ENCODE measurements around the gene PI4K2B.
"Not testable (repeated sequence)": the region's sequence is repeated elsewhere in the genome, so short reads cannot be mapped to it uniquely, and the experiment has no call there.

DNA sequence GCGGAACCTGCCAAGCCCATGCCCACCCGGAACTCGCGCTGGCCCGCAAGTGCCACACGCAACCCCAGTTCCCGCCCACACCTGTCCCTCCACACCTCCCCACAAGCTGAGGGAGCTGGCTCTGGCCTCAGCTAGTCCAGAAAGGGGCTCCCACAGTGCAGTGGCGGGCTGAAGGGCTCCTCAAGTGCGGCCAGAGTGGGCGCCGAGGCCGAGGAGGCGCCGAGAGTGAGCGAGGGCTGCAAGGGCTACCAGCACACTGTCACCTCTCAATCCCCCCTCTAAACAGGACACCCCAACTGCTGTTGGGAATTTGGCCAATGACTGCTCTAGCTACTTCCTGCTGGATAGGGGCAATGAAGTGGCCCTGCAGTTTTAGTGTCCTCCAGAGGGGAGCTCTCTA, 5.7 kb downstream of the PI4K2B start:
- TF ChIP-seq EZH2 (optimal IDR thresholded peaks at IDR 0.05; ENCODE audit: low read depth, low read length) = not testable (repeated sequence)
- TF ChIP-seq, protein P1, sequence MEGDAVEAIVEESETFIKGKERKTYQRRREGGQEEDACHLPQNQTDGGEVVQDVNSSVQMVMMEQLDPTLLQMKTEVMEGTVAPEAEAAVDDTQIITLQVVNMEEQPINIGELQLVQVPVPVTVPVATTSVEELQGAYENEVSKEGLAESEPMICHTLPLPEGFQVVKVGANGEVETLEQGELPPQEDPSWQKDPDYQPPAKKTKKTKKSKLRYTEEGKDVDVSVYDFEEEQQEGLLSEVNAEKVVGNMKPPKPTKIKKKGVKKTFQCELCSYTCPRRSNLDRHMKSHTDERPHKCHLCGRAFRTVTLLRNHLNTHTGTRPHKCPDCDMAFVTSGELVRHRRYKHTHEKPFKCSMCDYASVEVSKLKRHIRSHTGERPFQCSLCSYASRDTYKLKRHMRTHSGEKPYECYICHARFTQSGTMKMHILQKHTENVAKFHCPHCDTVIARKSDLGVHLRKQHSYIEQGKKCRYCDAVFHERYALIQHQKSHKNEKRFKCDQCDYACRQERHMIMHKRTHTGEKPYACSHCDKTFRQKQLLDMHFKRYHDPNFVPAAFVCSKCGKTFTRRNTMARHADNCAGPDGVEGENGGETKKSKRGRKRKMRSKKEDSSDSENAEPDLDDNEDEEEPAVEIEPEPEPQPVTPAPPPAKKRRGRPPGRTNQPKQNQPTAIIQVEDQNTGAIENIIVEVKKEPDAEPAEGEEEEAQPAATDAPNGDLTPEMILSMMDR (IDR thresholded peaks at IDR 0.05; ENCODE audit: low read length) = 0 out of 2 replicates have a peak, but pooled peaks have one; percentile 7

All from MM.1S (cell line).